ENCODE results near the gene MEGF11.

MEGF11 gene

GRCh38 chr15:66195621-66196230 lies 57.8 kb downstream of the MEGF11 start:
- no peaks in the 10 kb centered on the region for H3K36me3 ChIP-seq (ENCODE audit: control insufficient read depth in 1 of 2, insufficient read depth in 2 of 2, low read length in 2 of 2)
- no peaks in the 10 kb centered on the region for H3K27me3 ChIP-seq (ENCODE audit: control insufficient read depth in 1 of 2, insufficient read depth in 2 of 2, low read length in 2 of 2)
- H3K4me1 ChIP-seq (ENCODE audit: control insufficient read depth in 1 of 2, insufficient read depth in 2 of 2, low read length in 2 of 2) = no peaks in the 10 kb centered on the region
- H3K4me3 ChIP-seq (ENCODE audit: low read depth in 1 of 2, low read length in 2 of 2) = no peak overlapping the region
- H3K27ac ChIP-seq (ENCODE audit: low read depth, low read length) = no peak overlapping the region
- no peak overlapping the region for H3K9ac ChIP-seq (ENCODE audit: low read depth in 1 of 2, low read length in 2 of 2)
- H3K9me3 ChIP-seq (ENCODE audit: control insufficient read depth in 1 of 2, low read length in 2 of 2) = no peaks in the 10 kb centered on the region

- Histone ChIP-seq H3K9ac (ENCODE audit: low read depth in 1 of 2, low read length in 2 of 2) (no peak overlapping the region), H3K9me3 (ENCODE audit: control insufficient read depth in 1 of 2, low read length in 2 of 2) (no peaks in the 10 kb centered on the region), H3K4me1 (ENCODE audit: control insufficient read depth in 1 of 2, insufficient read depth in 2 of 2, low read length in 2 of 2) (no peaks in the 10 kb centered on the region), H3K36me3 (ENCODE audit: control insufficient read depth in 1 of 2, insufficient read depth in 2 of 2, low read length in 2 of 2) (no peaks in the 10 kb centered on the region), H3K4me3 (ENCODE audit: low read depth in 1 of 2, low read length in 2 of 2) (no peak overlapping the region), H3K27me3 (ENCODE audit: control insufficient read depth in 1 of 2, insufficient read depth in 2 of 2, low read length in 2 of 2) (no peaks in the 10 kb centered on the region), H3K27ac (ENCODE audit: low read depth, low read length) (no peak overlapping the region)
These were observed 60.5 kb downstream of the MEGF11 start for GRCh38 chr15:66193066-66193465.

- Histone ChIP-seq H3K27ac (ENCODE audit: low read depth, low read length) (no peak overlapping the region), H3K4me3 (ENCODE audit: low read depth in 1 of 2, low read length in 2 of 2) (no peak overlapping the region), H3K9ac (ENCODE audit: low read depth in 1 of 2, low read length in 2 of 2) (no peak overlapping the region), H3K36me3 (ENCODE audit: control insufficient read depth in 1 of 2, insufficient read depth in 2 of 2, low read length in 2 of 2) (no peaks in the 10 kb centered on the region), H3K4me1 (ENCODE audit: control insufficient read depth in 1 of 2, insufficient read depth in 2 of 2, low read length in 2 of 2) (no peaks in the 10 kb centered on the region), H3K9me3 (ENCODE audit: control insufficient read depth in 1 of 2, low read length in 2 of 2) (no peaks in the 10 kb centered on the region), H3K27me3 (ENCODE audit: control insufficient read depth in 1 of 2, insufficient read depth in 2 of 2, low read length in 2 of 2) (no peaks in the 10 kb centered on the region)
These were observed 62.8 kb downstream of the MEGF11 start for GRCh38 chr15:66190746-66191145.

- H3K4me3 ChIP-seq (ENCODE audit: low read depth in 1 of 2, low read length in 2 of 2) = no peak overlapping the region
These were observed 64.3 kb downstream of the MEGF11 start for GRCh38 chr15:66189291-66189690.

GRCh38 chr15:66188464-66188863 lies 65.1 kb downstream of the MEGF11 start:
- no peaks in the 10 kb centered on the region for H3K4me1 ChIP-seq (ENCODE audit: control insufficient read depth in 1 of 2, insufficient read depth in 2 of 2, low read length in 2 of 2)
- no peaks in the 10 kb centered on the region for H3K9me3 ChIP-seq (ENCODE audit: control insufficient read depth in 1 of 2, low read length in 2 of 2)
- H3K4me3 ChIP-seq (ENCODE audit: low read depth in 1 of 2, low read length in 2 of 2) = no peak overlapping the region
- H3K27ac ChIP-seq (ENCODE audit: low read depth, low read length) = no peak overlapping the region
- no peak overlapping the region for H3K9ac ChIP-seq (ENCODE audit: low read depth in 1 of 2, low read length in 2 of 2)
- H3K27me3 ChIP-seq (ENCODE audit: control insufficient read depth in 1 of 2, insufficient read depth in 2 of 2, low read length in 2 of 2) = no peaks in the 10 kb centered on the region
- no peaks in the 10 kb centered on the region for H3K36me3 ChIP-seq (ENCODE audit: control insufficient read depth in 1 of 2, insufficient read depth in 2 of 2, low read length in 2 of 2)

More at GRCh38 chr15:66189291-66189690, 64.3 kb downstream of the MEGF11 start:
- H3K9ac ChIP-seq (ENCODE audit: low read depth in 1 of 2, low read length in 2 of 2) = no peak overlapping the region
- H3K27ac ChIP-seq (ENCODE audit: low read depth, low read length) = no peak overlapping the region
- H3K36me3 ChIP-seq (ENCODE audit: control insufficient read depth in 1 of 2, insufficient read depth in 2 of 2, low read length in 2 of 2) = no peaks in the 10 kb centered on the region
- no peaks in the 10 kb centered on the region for H3K9me3 ChIP-seq (ENCODE audit: control insufficient read depth in 1 of 2, low read length in 2 of 2)
- no peaks in the 10 kb centered on the region for H3K27me3 ChIP-seq (ENCODE audit: control insufficient read depth in 1 of 2, insufficient read depth in 2 of 2, low read length in 2 of 2)
- H3K4me1 ChIP-seq (ENCODE audit: control insufficient read depth in 1 of 2, insufficient read depth in 2 of 2, low read length in 2 of 2) = no peaks in the 10 kb centered on the region

GRCh38 chr15:66187271-66187670 lies 66.3 kb downstream of the MEGF11 start:
- no peaks in the 10 kb centered on the region for H3K9me3 ChIP-seq (ENCODE audit: control insufficient read depth in 1 of 2, low read length in 2 of 2)
- H3K4me1 ChIP-seq (ENCODE audit: control insufficient read depth in 1 of 2, insufficient read depth in 2 of 2, low read length in 2 of 2) = peaks cover 3 to 5% of the 10 kb centered on the region in 2 donors
- H3K36me3 ChIP-seq (ENCODE audit: control insufficient read depth in 1 of 2, insufficient read depth in 2 of 2, low read length in 2 of 2) = no peaks in the 10 kb centered on the region
- no peak overlapping the region for H3K9ac ChIP-seq (ENCODE audit: low read depth in 1 of 2, low read length in 2 of 2)
- H3K4me3 ChIP-seq (ENCODE audit: low read depth in 1 of 2, low read length in 2 of 2) = no peak overlapping the region
- no peak overlapping the region for H3K27ac ChIP-seq (ENCODE audit: low read depth, low read length)
- H3K27me3 ChIP-seq (ENCODE audit: control insufficient read depth in 1 of 2, insufficient read depth in 2 of 2, low read length in 2 of 2) = no peaks in the 10 kb centered on the region

- H3K27me3 ChIP-seq (ENCODE audit: control insufficient read depth in 1 of 2, insufficient read depth in 2 of 2, low read length in 2 of 2) = no peaks in the 10 kb centered on the region
- H3K36me3 ChIP-seq (ENCODE audit: control insufficient read depth in 1 of 2, insufficient read depth in 2 of 2, low read length in 2 of 2) = no peaks in the 10 kb centered on the region
- H3K4me1 ChIP-seq (ENCODE audit: control insufficient read depth in 1 of 2, insufficient read depth in 2 of 2, low read length in 2 of 2) = peaks cover 11 to 13% of the 10 kb centered on the region in 2 donors
- no peak overlapping the region for H3K9ac ChIP-seq (ENCODE audit: low read depth in 1 of 2, low read length in 2 of 2)
- no peak overlapping the region for H3K4me3 ChIP-seq (ENCODE audit: low read depth in 1 of 2, low read length in 2 of 2)
- no peak overlapping the region for H3K27ac ChIP-seq (ENCODE audit: low read depth, low read length)
- no peaks in the 10 kb centered on the region for H3K9me3 ChIP-seq (ENCODE audit: control insufficient read depth in 1 of 2, low read length in 2 of 2)
These were observed 67.3 kb downstream of the MEGF11 start for GRCh38 chr15:66186049-66186825.

GRCh38 chr15:66184936-66185790 lies 68.4 kb downstream of the MEGF11 start:
- Histone ChIP-seq H3K9ac (ENCODE audit: low read depth in 1 of 2, low read length in 2 of 2) (no peak overlapping the region), H3K4me1 (ENCODE audit: control insufficient read depth in 1 of 2, insufficient read depth in 2 of 2, low read length in 2 of 2) (peaks cover 11 to 15% of the 10 kb centered on the region in 2 donors), H3K27me3 (ENCODE audit: control insufficient read depth in 1 of 2, insufficient read depth in 2 of 2, low read length in 2 of 2) (no peaks in the 10 kb centered on the region), H3K27ac (ENCODE audit: low read depth, low read length) (no peak overlapping the region), H3K36me3 (ENCODE audit: control insufficient read depth in 1 of 2, insufficient read depth in 2 of 2, low read length in 2 of 2) (no peaks in the 10 kb centered on the region), H3K4me3 (ENCODE audit: low read depth in 1 of 2, low read length in 2 of 2) (no peak overlapping the region), H3K9me3 (ENCODE audit: control insufficient read depth in 1 of 2, low read length in 2 of 2) (no peaks in the 10 kb centered on the region)

GRCh38 chr15:66184492-66184891 lies 69.1 kb downstream of the MEGF11 start:
- Histone ChIP-seq H3K36me3 (ENCODE audit: control insufficient read depth in 1 of 2, insufficient read depth in 2 of 2, low read length in 2 of 2) (no peaks in the 10 kb centered on the region), H3K9me3 (ENCODE audit: control insufficient read depth in 1 of 2, low read length in 2 of 2) (no peaks in the 10 kb centered on the region), H3K9ac (ENCODE audit: low read depth in 1 of 2, low read length in 2 of 2) (no peak overlapping the region), H3K4me3 (ENCODE audit: low read depth in 1 of 2, low read length in 2 of 2) (no peak overlapping the region), H3K27ac (ENCODE audit: low read depth, low read length) (no peak overlapping the region), H3K4me1 (ENCODE audit: control insufficient read depth in 1 of 2, insufficient read depth in 2 of 2, low read length in 2 of 2) (peaks cover 11 to 15% of the 10 kb centered on the region in 2 donors), H3K27me3 (ENCODE audit: control insufficient read depth in 1 of 2, insufficient read depth in 2 of 2, low read length in 2 of 2) (no peaks in the 10 kb centered on the region)
